GM12801 (cell line): Measurements from ENCODE around the gene IL1RL2.

Experiments used
- CTCF ChIP-seq: IDR thresholded peaks from one replicate; pipeline ENCODE4 v1.5.1; 2011; ENCODE audit warnings: control low read depth; ENCODE audit not compliant: insufficient read length; ENCODE audit errors: extremely low read depth

Gene IL1RL2

GRCh38 chr2:102142829-102143449 is 43.9 kb upstream of the IL1RL2 start:
- TF ChIP-seq CTCF: no peak

- TF ChIP-seq CTCF: no peak
These were observed 43.3 kb upstream of the IL1RL2 start for GRCh38 chr2:102143450-102143985.

- no peak for TF ChIP-seq CTCF
These were observed 42.7 kb upstream of the IL1RL2 start for GRCh38 chr2:102144128-102144527.

GRCh38 chr2:102145107-102145506 is 41.7 kb upstream of the IL1RL2 start:
- TF ChIP-seq CTCF: no peak

GRCh38 chr2:102145934-102146333 is 40.9 kb upstream of the IL1RL2 start:
- TF ChIP-seq CTCF: no peak

GRCh38 chr2:102147935-102148334 is 38.9 kb upstream of the IL1RL2 start:
- no peak for TF ChIP-seq CTCF

GRCh38 chr2:102149243-102149642 is 37.6 kb upstream of the IL1RL2 start:
- TF ChIP-seq CTCF: no peak
